H1 (cell line): ENCODE results near the gene DEPDC4. TPM values are rescaled to one million over a fixed set of nuclear protein-coding genes. Genes with fewer than 3 reads are reported as not detected.

ENCODE experiments used
- CTCF ChIA-PET: fragments of 300-600 bp; sonication (Branson Sonifier 250); formaldehyde crosslinking; loops from one replicate; lab custom pipeline; 2021; ENCODE audit not compliant: partially characterized antibody; lab: Charles Lee
- POLR2A ChIA-PET: fragments of 300-600 bp; sonication (Branson Sonifier 250); formaldehyde crosslinking; loops from one replicate; lab custom pipeline; 2021; ENCODE audit warnings: inconsistent platforms; ENCODE audit not compliant: partially characterized antibody; lab: Charles Lee
- DNase-seq, 2 experiments: peaks; one replicate each; pipeline versions ENCODE4 v3.0.0 to v3.0.0-alpha.2; 2010 to 2022; ENCODE audit warnings: low spot score in 2 of 2, low read depth in 1 of 2, mixed read lengths in 1 of 2
- FAIRE-seq: peaks from 2 replicates; lab custom pipeline; 2011; peaks lifted over from hg19 to GRCh38; lab: Jason Lieb, UNC
- H2AFZ ChIP-seq: 2 replicates; pipeline ENCODE4 v1.8.1; 2012; ENCODE audit warnings: low read length, inconsistent platforms
- H2AK5ac ChIP-seq: 2 replicates; pipeline ENCODE4 v1.6.1; 2013; ENCODE audit warnings: low read depth, low read length
- H2BK120ac ChIP-seq: replicated peaks from 2 replicates; pipeline ENCODE3; 2013; ENCODE audit warnings: low read depth, low read length, inconsistent platforms
- H2BK12ac ChIP-seq: 2 replicates; pipeline ENCODE4 v1.6.1; 2013; ENCODE audit warnings: low read depth, low read length
- H2BK15ac ChIP-seq: 2 replicates; pipeline ENCODE4 v1.6.1; 2013; ENCODE audit warnings: low read length
- H2BK20ac ChIP-seq: 2 replicates; pipeline ENCODE4 v1.6.1; 2013; ENCODE audit warnings: low read length
- H2BK5ac ChIP-seq: 2 replicates; pipeline ENCODE4 v1.6.1; 2013; ENCODE audit warnings: low read depth, low read length
- H3K14ac ChIP-seq: 2 replicates; pipeline ENCODE4 v1.6.1; 2013; ENCODE audit warnings: inconsistent platforms; ENCODE audit not compliant: insufficient read length
- H3K18ac ChIP-seq: 2 replicates; pipeline ENCODE4 v1.6.1; 2013; ENCODE audit warnings: low read length; ENCODE audit errors: extremely low read depth
- H3K23ac ChIP-seq: 2 replicates; pipeline ENCODE4 v1.6.1; 2013; ENCODE audit warnings: inconsistent platforms; ENCODE audit not compliant: insufficient read length
- H3K23me2 ChIP-seq: 2 replicates; pipeline ENCODE4 v1.6.1; 2013; ENCODE audit warnings: low read depth, low read length
- H3K27ac ChIP-seq: 2 replicates; pipeline ENCODE4 v1.6.1; 2011; ENCODE audit warnings: low read depth, low read length, inconsistent platforms
- H3K27me3 ChIP-seq, 4 experiments: replicated peaks in 1 of 4; 1 replicate in 1 of 4; 2 replicates in 3 of 4; pipeline versions ENCODE4 v1.6.1 to v1.8.1; 2011 to 2013; ENCODE audit warnings: low read length in 3 of 4, mild to moderate bottlenecking in 3 of 4, inconsistent platforms in 2 of 4, mixed read lengths in 2 of 4, moderate library complexity in 1 of 4; ENCODE audit not compliant: control insufficient read depth in 3 of 4, insufficient read depth in 3 of 4; ENCODE audit errors: extremely low read depth in 1 of 4
- H3K36me3 ChIP-seq, 4 experiments: 2 replicates each; pipeline versions ENCODE4 v1.6.1 to v1.8.1; 2011 to 2013; ENCODE audit warnings: mild to moderate bottlenecking in 4 of 4, low read length in 3 of 4, moderate library complexity in 2 of 4, control low read depth in 1 of 4, inconsistent platforms in 1 of 4; ENCODE audit not compliant: insufficient read depth in 4 of 4, control insufficient read depth in 2 of 4
- H3K4ac ChIP-seq: replicated peaks from 2 replicates; pipeline ENCODE3; 2013; ENCODE audit warnings: low read length, low read depth, mixed read lengths, inconsistent platforms; ENCODE audit not compliant: insufficient read length
- H3K4me1 ChIP-seq, 4 experiments: replicated peaks in 1 of 4; 1 replicate in 1 of 4; 2 replicates in 3 of 4; pipeline versions ENCODE4 v1.6.1 to v1.8.1; 2011 to 2013; ENCODE audit warnings: low read length in 3 of 4, inconsistent platforms in 2 of 4, mixed read lengths in 1 of 4; ENCODE audit not compliant: insufficient read depth in 4 of 4, control insufficient read depth in 3 of 4
- H3K4me2 ChIP-seq, 2 experiments: 2 replicates each; pipeline versions ENCODE4 v1.6.1 to v1.8.1; 2011 to 2013; ENCODE audit warnings: low read depth in 2 of 2, low read length in 2 of 2, control low read depth in 1 of 2, inconsistent platforms in 1 of 2, mild to moderate bottlenecking in 1 of 2; ENCODE audit not compliant: insufficient read depth in 1 of 2
- H3K4me3 ChIP-seq, 4 experiments: fragments of 200-600, 300-600 bp in 1 of 4; sonication (generic), shearing (Covaris generic), sonication (Bioruptor Twin) in 1 of 4; 2 replicates each; pipeline versions ENCODE4 v1.5.1 to v1.8.1; 2011 to 2016; ENCODE audit warnings: low read length in 4 of 4, low read depth in 3 of 4, control low read depth in 2 of 4, inconsistent platforms in 2 of 4, mild to moderate bottlenecking in 2 of 4, mixed read lengths in 1 of 4, moderate library complexity in 1 of 4; ENCODE audit not compliant: insufficient read depth in 2 of 4; ENCODE audit errors: extremely low read depth in 1 of 4
- H3K56ac ChIP-seq: replicated peaks from 2 replicates; pipeline ENCODE3; 2013; ENCODE audit warnings: low read depth, mild to moderate bottlenecking, mixed read lengths, low read length, inconsistent platforms; ENCODE audit not compliant: insufficient read length
- H3K79me1 ChIP-seq: 2 replicates; pipeline ENCODE4 v1.6.1; 2013; ENCODE audit warnings: low read depth, low read length, control low read depth
- H3K79me2 ChIP-seq, 2 experiments: 2 replicates each; pipeline versions ENCODE4 v1.6.1 to v1.8.1; 2012 to 2013; ENCODE audit warnings: low read length in 2 of 2, mild to moderate bottlenecking in 2 of 2, inconsistent platforms in 1 of 2; ENCODE audit not compliant: insufficient read depth in 2 of 2, control insufficient read depth in 1 of 2
- H3K9ac ChIP-seq, 4 experiments: replicated peaks in 1 of 4; 1 replicate in 1 of 4; 2 replicates in 3 of 4; pipeline versions ENCODE4 v1.6.1 to v1.8.1; 2011 to 2013; ENCODE audit warnings: low read depth in 3 of 4, low read length in 3 of 4, control low read depth in 2 of 4, mild to moderate bottlenecking in 2 of 4, moderate library complexity in 2 of 4, inconsistent platforms in 1 of 4; ENCODE audit errors: extremely low read depth in 1 of 4
- H3K9me3 ChIP-seq, 2 experiments: 2 replicates each; pipeline versions ENCODE4 v1.6.1 to v1.8.1; 2012 to 2013; ENCODE audit warnings: mild to moderate bottlenecking in 2 of 2, moderate library complexity in 2 of 2, control low read depth in 1 of 2, inconsistent platforms in 1 of 2, low read depth in 1 of 2, low read length in 1 of 2, mixed read lengths in 1 of 2; ENCODE audit not compliant: insufficient read depth in 2 of 2
- H4K20me1 ChIP-seq, 2 experiments: replicated peaks in 1 of 2; 2 replicates each; pipeline versions ENCODE3 to v1.8.1; 2011 to 2013; ENCODE audit warnings: inconsistent platforms in 2 of 2, low read length in 2 of 2, mild to moderate bottlenecking in 1 of 2; ENCODE audit not compliant: insufficient read depth in 2 of 2, control insufficient read depth in 1 of 2
- H4K5ac ChIP-seq: 2 replicates; pipeline ENCODE4 v1.6.1; 2013; ENCODE audit warnings: low read length, low read depth, mixed read lengths, inconsistent platforms; ENCODE audit not compliant: insufficient read length
- H4K8ac ChIP-seq: 2 replicates; pipeline ENCODE4 v1.8.0; 2013; ENCODE audit warnings: mild to moderate bottlenecking, moderate library complexity, low read length, inconsistent platforms; ENCODE audit not compliant: insufficient read depth; ENCODE audit errors: extremely low read depth
- H4K91ac ChIP-seq: replicated peaks from 2 replicates; pipeline ENCODE3; 2013; ENCODE audit warnings: low read length, mixed read lengths, inconsistent platforms; ENCODE audit not compliant: insufficient read length
- BRCA1 ChIP-seq: IDR thresholded peaks from 2 replicates; pipeline ENCODE4 v1.6.1; 2012; ENCODE audit warnings: low read depth, low read length, improper control_type of control experiment
- CBX5 ChIP-seq: fragments of 300-800, 300-1000 bp; sonication (generic); IDR thresholded peaks from 2 replicates; pipeline ENCODE4 v1.7.1; 2016; ENCODE audit warnings: antibody characterized with exemption, low read length, low read depth
- CBX8 ChIP-seq: fragments of 300-800, 300-1000 bp; sonication (generic); IDR thresholded peaks from 2 replicates; pipeline ENCODE4 v1.7.1; 2016; ENCODE audit warnings: low read depth, low read length, borderline replicate concordance
- EGR1 ChIP-seq: IDR thresholded peaks from 2 replicates; pipeline ENCODE4 v1.6.1; 2011; ENCODE audit warnings: low read depth, low read length, borderline replicate concordance
- EP300 ChIP-seq, 2 experiments: IDR thresholded peaks; 1 replicate in 1 of 2; 2 replicates in 1 of 2; pipeline ENCODE4 v1.6.1; 2011 to 2012; ENCODE audit warnings: low read depth in 2 of 2, low read length in 2 of 2, mild to moderate bottlenecking in 2 of 2, borderline replicate concordance in 1 of 2, inconsistent platforms in 1 of 2, moderate library complexity in 1 of 2
- SIRT6 ChIP-seq: IDR thresholded peaks from one replicate; pipeline ENCODE4 v1.7.1; 2012; ENCODE audit warnings: low read length, inconsistent platforms
- SP2 ChIP-seq: IDR thresholded peaks from 2 replicates; pipeline ENCODE4 v1.6.1; 2012; ENCODE audit warnings: mild to moderate bottlenecking, low read length, inconsistent platforms
- TBP ChIP-seq: IDR thresholded peaks from 2 replicates; pipeline ENCODE4 v1.6.1; 2011; ENCODE audit warnings: low read depth, low read length, improper control_type of control experiment
- TEAD4 ChIP-seq: IDR thresholded peaks from 2 replicates; pipeline ENCODE4 v1.6.1; 2012; ENCODE audit warnings: low read depth, low read length, inconsistent platforms, mixed read lengths
- WGBS, 2 experiments: shearing (Covaris generic) in 1 of 2; methylation state at CpG; one replicate each; pipeline versions ENCODE4 v1.1.6 to v1.1.7; 2013 to 2015; ENCODE audit warnings: low lambda C conversion rate in 2 of 2, mixed read lengths in 2 of 2, inconsistent platforms in 1 of 2, low coverage in 1 of 2, missing lambda C conversion rate in 1 of 2; ENCODE audit not compliant: insufficient replicate concordance in 2 of 2, insufficient coverage in 1 of 2, insufficient read length in 1 of 2; ENCODE audit errors: extremely low coverage in 1 of 2, missing lambda C conversion rate in 1 of 2; 5-methylcytosine and 5-hydroxymethylcytosine counted together
- polyA plus RNA-seq, 7 experiments: library from polyadenylated mRNA; depleted of rRNA in 3 of 7; stranded (reverse) in 5 of 7; unstranded in 2 of 7; fragments of >200 nt in 5 of 7; fragments of 200-250 nt in 2 of 7; gene quantifications; 1 replicate in 5 of 7; 2 replicates in 1 of 7; 4 replicates in 1 of 7; pipeline versions ENCODE4 v1.2.1 to v1.2.3, GENCODE V29; 2011 to 2013; ENCODE audit warnings: missing spikeins in 2 of 7, mixed read lengths in 2 of 7
- total RNA-seq: library from RNA; stranded (reverse); fragmentation: NEBNext Ultra II Directional; extraction: Animal tissue kit (Norgen Biotek cat#: 25700); gene quantifications from 2 replicates; pipeline ENCODE4 v1.2.1, GENCODE V29; 2021
- TF ChIP-seq, protein P1 (sequence below): IDR thresholded peaks from 2 replicates; pipeline ENCODE4 v1.6.1; 2012; ENCODE audit warnings: low read length, inconsistent platforms

DEPDC4 gene
- total and polyA plus RNA-seq, 2 of the 8 experiments (the other 6 are each of a cell fraction or from before 2014, with no cell fraction given), result 0.80 to 3.8 TPM

DNA sequence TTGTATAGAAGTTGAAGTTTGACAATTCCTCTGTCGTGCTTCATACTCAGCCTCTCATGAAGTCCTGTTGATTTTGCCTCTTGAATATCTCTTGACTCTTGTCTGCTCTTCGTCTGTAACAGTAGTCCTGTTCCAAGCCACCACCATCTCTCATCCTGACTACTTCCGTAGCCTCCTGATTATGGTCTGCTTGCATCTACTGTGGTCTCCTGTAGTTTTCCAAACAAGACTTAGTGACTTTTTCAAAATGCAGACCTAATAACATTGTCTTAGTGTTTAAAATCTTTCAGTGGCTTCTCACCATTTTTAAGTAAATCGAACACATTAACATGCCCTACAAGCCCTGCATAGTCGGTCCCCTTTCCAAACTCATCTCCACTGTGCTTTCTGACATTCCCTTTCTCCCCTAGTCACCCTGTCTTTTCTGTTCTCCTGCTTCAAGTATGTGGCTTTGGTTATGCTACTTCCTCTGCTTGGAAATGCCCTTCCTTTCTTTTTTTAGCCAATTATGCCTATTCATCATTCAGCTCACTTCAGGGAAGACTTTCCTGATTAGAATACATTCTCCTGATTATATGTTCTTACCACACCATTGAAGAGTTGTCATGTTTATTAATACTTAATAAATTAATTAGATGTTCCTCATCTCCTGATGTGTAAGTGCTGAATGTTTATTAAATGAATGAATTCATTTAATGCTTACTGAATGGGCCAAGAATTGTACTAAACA is 2.1 kb upstream of the DEPDC4 start:
- Histone ChIP-seq H3K27me3 (no peaks in the 10 kb centered on the region), H3K79me2 (peaks cover 0 to 64% of the 10 kb centered on the region in 2 experiments; a peak in 3 of 4 replicates), H3K23ac (no peak overlapping the region), H2BK12ac (no peak overlapping the region), H3K4me3 (peak overlapping the region in 2 of 4 experiments; percentile 1 to 84; a peak in 3 of 8 replicates), H3K23me2 (0 out of 2 replicates have a peak, but pooled peaks cover 4% of the 10 kb centered on the region), H2AK5ac (no peak overlapping the region), H3K14ac (no peak overlapping the region), H2BK20ac (no peak overlapping the region), H4K8ac (no peak overlapping the region), H4K91ac (no peak overlapping the region), H2BK15ac (no peak overlapping the region), H2BK120ac (no peak overlapping the region), H3K27ac (no peak overlapping the region; the same call in 1 of the 2 replicates), H3K36me3 (no peaks in the 10 kb centered on the region), H3K18ac (no peak overlapping the region), H4K20me1 (peaks cover 0 to 7% of the 10 kb centered on the region in 2 experiments), H3K56ac (no peak overlapping the region), H3K4me2 (peak overlapping the region; percentile 79 to 84), H4K5ac (no peak overlapping the region), H3K9ac (peak overlapping the region in 1 of 4 experiments; percentile 43; a peak in 1 of 7 replicates), H2AFZ (no peak overlapping the region), H3K4me1 (peaks cover 0 to 9% (median 3%) of the 10 kb centered on the region in 4 experiments; a peak in 4 of 7 replicates), H3K9me3 (no peaks in the 10 kb centered on the region), H3K4ac (no peak overlapping the region), H3K79me1 (no peaks in the 10 kb centered on the region), H2BK5ac (no peak overlapping the region)
- 59% methylated on average over 5 of the region's 5 CpGs; no CpG with 5 or more reads in 1 of the 2 experiments for WGBS, 2 experiments
- DNase-seq (no peak), FAIRE-seq (no peak)
- ChIA-PET POLR2A (no interaction called here), CTCF (interaction anchor here (0.6 kb wide), 1 partner anchor 16 kb away, joined by 5 read pairs; no protein-coding TSS in a partner anchor)
- TF ChIP-seq SIRT6 (no peak), CBX5 (no peak), EP300 (IDR thresholded peaks at IDR 0.05; ENCODE audit: borderline replicate concordance in 1 of 2, low read depth in 2 of 2, low read length in 2 of 2) (no peak), SP2 (no peak), TEAD4 (no peak), BRCA1 (no peak), TBP (no peak), EGR1 (no peak), CBX8 (no peak)
- TF ChIP-seq, protein P1, sequence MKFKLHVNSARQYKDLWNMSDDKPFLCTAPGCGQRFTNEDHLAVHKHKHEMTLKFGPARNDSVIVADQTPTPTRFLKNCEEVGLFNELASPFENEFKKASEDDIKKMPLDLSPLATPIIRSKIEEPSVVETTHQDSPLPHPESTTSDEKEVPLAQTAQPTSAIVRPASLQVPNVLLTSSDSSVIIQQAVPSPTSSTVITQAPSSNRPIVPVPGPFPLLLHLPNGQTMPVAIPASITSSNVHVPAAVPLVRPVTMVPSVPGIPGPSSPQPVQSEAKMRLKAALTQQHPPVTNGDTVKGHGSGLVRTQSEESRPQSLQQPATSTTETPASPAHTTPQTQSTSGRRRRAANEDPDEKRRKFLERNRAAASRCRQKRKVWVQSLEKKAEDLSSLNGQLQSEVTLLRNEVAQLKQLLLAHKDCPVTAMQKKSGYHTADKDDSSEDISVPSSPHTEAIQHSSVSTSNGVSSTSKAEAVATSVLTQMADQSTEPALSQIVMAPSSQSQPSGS, result no peak
